AG09309 (cell line): ENCODE results near the gene OR2V1.
"Not testable (repeated sequence)": the region's sequence is repeated elsewhere in the genome, so short reads cannot be mapped to it uniquely, and the experiment has no call there.

Source experiments
- DNase-seq: peaks from one replicate; pipeline ENCODE4 v3.0.0-alpha.2; 2010; ENCODE audit warnings: low read depth
- H3K4me3 ChIP-seq: 2 replicates; pipeline ENCODE4 v1.5.1; 2011; ENCODE audit warnings: mild to moderate bottlenecking, low read depth, low read length, moderate library complexity; ENCODE audit not compliant: control insufficient read depth
- CTCF ChIP-seq: IDR thresholded peaks from 2 replicates; pipeline ENCODE4 v1.5.1; 2011; ENCODE audit warnings: mild to moderate bottlenecking, low read depth, low read length, inconsistent platforms; ENCODE audit not compliant: insufficient read depth, control insufficient read depth; ENCODE audit errors: missing control alignments

The OR2V1 gene

GRCh38 chr5:181149355-181149754 lies 18.4 kb upstream of the OR2V1 start:
- DNase-seq = no peak
- H3K4me3 ChIP-seq = no peak overlapping the region
- TF ChIP-seq CTCF = no peak

GRCh38 chr5:181146927-181147636 lies 16.1 kb upstream of the OR2V1 start, which contains the start of gene OR2V2:
OR2V2 (plus strand) TSS chr5:181147586; CDS start chr5:181154943, 7,357 bp downstream.
- not testable (repeated sequence) for H3K4me3 ChIP-seq, DNase-seq

GRCh38 chr5:181145133-181145532 lies 14.2 kb upstream of the OR2V1 start:
- TF ChIP-seq CTCF = no peak
- no peak for DNase-seq
- H3K4me3 ChIP-seq = no peak overlapping the region

- DNase-seq = no peak
- no peak for TF ChIP-seq CTCF
- H3K4me3 ChIP-seq = no peak overlapping the region
These were observed 11.1 kb upstream of the OR2V1 start for GRCh38 chr5:181142054-181142453.

GRCh38 chr5:181140766-181141165 lies 9.8 kb upstream of the OR2V1 start:
- DNase-seq = no peak
- no peak overlapping the region for H3K4me3 ChIP-seq
- TF ChIP-seq CTCF = no peak

- no peak for DNase-seq
- H3K4me3 ChIP-seq = no peak overlapping the region
- TF ChIP-seq CTCF = no peak
These were observed 7.3 kb upstream of the OR2V1 start for GRCh38 chr5:181138258-181138657.

GRCh38 chr5:181136361-181136955 lies 5.5 kb upstream of the OR2V1 start:
- DNase-seq = no peak
- no peak overlapping the region for H3K4me3 ChIP-seq
- no peak for TF ChIP-seq CTCF
